Ramos (cell line): ENCODE measurements around the gene RAPGEF2.
"Not testable (repeated sequence)": the region's sequence is repeated elsewhere in the genome, so short reads cannot be mapped to it uniquely, and the experiment has no call there.

Experiments used
- in situ Hi-C: fragments of 300-500 bp; cut with MboI; formaldehyde crosslinking; loops from one replicate; pipeline ENCODE4 v1.14.3; 2022; ENCODE audit warnings: low sequenced_read_pairs; ENCODE audit not compliant: unreplicated experiment

RAPGEF2 gene

DNA sequence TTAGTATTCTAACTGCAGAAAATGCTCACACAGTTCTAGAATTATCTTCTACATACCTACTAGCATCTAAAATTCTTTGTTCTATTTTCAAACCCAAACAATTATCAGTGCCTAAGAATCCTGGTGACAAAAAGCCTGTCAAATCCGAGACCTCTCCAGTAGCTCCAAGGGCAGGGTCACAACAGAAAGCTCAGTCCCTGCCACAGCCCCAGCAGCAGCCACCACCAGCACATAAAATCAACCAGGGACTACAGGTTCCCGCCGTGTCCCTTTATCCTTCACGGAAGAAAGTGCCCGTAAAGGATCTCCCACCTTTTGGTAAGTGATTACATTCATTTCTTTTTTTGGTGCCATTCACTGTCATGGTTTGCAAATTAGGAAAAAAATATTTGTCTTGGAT is 243.8 kb downstream of the RAPGEF2 start:
- in situ Hi-C loops: no loop called here

- in situ Hi-C loops: no loop called here
Measured at GRCh38 chr4:159347813-159348212, 244.9 kb downstream of the RAPGEF2 start.

- in situ Hi-C loops: no loop called here
Measured at GRCh38 chr4:159349332-159349731, 246.5 kb downstream of the RAPGEF2 start.

DNA sequence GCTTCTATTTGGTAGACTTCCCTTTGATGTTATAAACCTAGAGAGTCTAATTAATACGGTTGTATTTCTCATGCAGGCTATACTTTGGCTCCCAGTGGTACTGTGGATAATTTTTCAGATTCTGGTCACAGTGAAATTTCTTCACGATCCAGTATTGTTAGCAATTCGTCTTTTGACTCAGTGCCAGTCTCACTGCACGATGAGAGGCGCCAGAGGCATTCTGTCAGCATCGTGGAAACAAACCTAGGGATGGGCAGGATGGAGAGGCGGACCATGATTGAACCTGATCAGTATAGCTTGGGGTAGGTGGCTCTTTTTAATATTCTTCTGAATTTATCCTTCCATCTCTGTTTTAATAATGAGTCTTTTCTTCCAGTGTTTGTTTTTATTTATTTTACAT is 249.7 kb downstream of the RAPGEF2 start:
- in situ Hi-C loops: no loop called here

DNA sequence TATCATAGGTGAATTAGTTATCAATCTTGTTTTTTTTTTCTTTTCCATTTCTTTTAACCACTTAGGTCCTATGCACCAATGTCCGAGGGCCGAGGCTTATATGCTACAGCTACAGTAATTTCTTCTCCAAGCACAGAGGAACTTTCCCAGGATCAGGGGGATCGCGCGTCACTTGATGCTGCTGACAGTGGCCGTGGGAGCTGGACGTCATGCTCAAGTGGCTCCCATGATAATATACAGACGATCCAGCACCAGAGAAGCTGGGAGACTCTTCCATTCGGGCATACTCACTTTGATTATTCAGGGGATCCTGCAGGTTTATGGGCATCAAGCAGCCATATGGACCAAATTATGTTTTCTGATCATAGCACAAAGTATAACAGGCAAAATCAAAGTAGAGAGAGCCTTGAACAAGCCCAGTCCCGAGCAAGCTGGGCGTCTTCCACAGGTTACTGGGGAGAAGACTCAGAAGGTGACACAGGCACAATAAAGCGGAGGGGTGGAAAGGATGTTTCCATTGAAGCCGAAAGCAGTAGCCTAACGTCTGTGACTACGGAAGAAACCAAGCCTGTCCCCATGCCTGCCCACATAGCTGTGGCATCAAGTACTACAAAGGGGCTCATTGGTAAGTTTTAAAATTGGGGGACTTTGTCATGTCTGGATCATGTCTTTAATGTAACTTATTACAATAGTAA is 250.7 kb downstream of the RAPGEF2 start:
- in situ Hi-C loops: no loop called here

DNA sequence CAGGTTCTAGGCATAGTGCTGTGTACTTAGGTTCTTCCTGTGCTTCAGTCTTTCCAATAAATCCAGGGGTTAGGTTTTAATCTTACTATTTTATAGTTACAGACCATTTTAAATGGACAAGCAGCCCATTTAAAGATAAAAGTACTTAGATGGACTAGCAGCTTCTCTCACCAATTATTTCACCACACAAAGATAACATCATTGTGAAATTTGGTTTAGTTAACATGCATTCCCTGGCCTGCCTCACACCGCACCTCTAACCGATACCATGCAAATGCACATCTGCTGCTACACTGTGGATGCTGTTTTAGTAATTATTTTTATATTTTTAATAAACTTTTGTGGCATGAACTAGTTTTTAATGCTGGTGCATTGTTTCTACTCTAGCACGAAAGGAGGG is 252.6 kb downstream of the RAPGEF2 start:
- in situ Hi-C loops: no loop called here

- in situ Hi-C loops: no loop called here
Measured at GRCh38 chr4:159357350-159357749, 254.5 kb downstream of the RAPGEF2 start.

GRCh38 chr4:159358226-159358625 is 255.3 kb downstream of the RAPGEF2 start:
- in situ Hi-C loops: no loop called here

- in situ Hi-C loops: no loop called here
Measured at GRCh38 chr4:159360549-159360948, 257.7 kb downstream of the RAPGEF2 start.

- in situ Hi-C loops: no loop called here
Measured at GRCh38 chr4:159363361-159363760, 260.5 kb downstream of the RAPGEF2 start.

DNA sequence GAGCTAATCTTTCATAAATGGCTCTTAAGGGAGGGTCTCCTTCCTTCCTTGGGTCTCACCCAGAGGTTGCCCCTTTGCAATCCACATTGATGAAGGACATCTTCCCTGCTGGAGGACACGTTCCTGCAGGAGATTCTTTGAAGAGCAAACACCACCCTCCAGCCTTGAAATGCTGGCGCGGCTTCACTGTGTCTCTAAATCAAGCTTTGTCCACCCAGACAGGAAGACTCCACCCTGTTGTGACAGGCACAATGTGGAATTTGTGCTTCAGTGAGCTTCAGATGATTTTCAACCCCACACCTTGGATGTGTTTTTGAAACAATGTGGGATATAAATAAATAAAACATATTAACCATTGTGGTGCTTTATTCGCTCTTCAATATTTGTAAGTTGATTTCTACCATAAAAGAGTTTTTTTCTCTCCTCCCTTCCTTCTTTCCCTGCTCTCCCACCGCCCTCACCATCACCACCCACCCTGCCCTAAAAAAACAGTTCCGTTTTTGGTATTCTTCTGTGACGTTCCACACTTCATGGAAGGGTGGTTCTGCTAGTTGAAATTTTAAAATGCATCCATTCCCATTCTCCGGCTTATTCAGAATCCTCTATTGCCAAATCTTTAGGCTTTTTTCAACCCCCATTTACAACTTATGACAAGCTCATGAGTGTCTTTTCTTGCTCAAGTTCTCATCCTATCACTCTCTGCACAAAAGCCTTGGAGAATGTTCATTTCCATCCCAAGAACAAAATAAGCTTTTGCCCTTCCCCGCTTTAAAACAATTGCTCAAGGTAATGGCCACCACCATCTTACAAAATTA is 264.3 kb downstream of the RAPGEF2 start:
- in situ Hi-C loops: no loop called here

- in situ Hi-C loops: no loop called here
Measured at GRCh38 chr4:159367781-159368080, 264.9 kb downstream of the RAPGEF2 start.

- in situ Hi-C loops: no loop called here
Measured at GRCh38 chr4:159368320-159368719, 265.4 kb downstream of the RAPGEF2 start.

GRCh38 chr4:159369256-159369655 is 266.4 kb downstream of the RAPGEF2 start:
- in situ Hi-C loops: no loop called here

DNA sequence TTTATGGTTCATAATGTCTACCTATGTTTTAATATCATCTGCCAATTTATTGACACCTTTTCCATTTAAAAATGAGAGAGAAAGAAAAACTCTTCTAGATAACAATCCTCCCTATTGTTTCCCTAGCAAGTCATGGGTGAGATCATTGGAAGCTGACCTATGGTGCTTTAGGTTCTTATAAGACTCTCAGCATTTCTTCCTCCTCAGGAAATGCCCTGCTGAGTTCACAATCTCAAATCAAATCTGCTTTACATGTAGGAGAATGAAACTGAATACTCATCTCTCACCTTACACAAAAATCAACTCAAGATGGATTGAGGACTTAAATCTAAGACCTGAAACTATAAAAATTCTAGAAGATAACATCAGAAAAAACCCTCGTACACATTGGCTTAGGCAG is 267.4 kb downstream of the RAPGEF2 start:
- in situ Hi-C loops: no loop called here

DNA sequence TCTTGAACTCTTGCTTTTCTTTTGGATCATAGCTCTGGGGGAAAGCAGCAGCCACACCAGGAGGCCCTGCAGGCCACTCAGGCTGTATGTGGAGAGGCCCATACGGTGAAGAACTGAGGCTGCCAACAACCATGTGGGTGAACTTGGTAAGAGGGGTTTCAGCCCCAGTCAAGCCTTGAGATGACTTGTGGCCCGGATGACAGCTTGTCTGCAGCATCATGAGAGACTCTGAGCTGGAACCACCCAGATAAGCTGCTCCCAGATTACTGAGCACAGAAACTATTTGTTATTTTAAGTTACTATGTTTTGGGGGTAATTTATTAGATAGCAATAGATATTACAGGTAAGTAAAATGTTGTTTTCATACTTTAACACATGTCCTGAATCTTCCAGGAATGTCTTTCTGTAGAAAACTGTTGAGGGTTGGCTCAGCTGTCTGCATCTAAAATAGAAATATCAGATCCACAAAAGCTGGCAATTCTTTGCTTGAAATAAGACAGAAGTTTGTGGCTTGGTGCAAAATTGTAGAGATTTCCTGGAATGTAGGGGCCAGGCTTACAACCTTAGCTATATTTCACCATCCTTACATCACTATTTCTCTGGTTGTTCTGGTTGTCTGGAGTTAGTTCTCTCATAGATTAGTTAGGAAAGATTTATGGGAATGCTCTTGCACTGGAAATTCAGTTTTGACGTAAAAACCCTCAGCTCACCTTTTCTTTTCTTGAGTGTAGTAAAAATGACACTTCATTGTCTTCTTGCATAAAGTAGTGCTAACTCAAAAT is 272.1 kb downstream of the RAPGEF2 start:
- in situ Hi-C loops: no loop called here

DNA sequence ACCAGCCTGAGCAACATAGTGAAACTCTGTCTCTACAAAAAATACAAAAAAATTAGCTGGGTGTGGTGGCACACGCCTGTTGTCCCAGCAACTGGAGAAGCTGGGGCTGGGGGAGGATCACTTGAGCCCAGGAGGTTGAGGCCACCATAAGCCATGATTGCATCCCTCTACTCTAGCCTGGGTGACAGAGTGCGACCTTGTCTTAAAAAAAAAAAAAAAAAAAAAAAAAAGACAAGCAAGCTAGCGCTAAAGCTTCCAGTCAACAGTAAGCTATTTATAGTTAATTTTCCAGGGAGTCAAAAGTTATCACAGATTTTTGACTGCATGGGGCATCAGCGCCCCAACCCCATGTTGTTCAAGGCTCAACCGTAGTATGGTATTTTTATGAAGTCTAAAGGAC is 273.4 kb downstream of the RAPGEF2 start:
- in situ Hi-C loops: no loop called here

DNA sequence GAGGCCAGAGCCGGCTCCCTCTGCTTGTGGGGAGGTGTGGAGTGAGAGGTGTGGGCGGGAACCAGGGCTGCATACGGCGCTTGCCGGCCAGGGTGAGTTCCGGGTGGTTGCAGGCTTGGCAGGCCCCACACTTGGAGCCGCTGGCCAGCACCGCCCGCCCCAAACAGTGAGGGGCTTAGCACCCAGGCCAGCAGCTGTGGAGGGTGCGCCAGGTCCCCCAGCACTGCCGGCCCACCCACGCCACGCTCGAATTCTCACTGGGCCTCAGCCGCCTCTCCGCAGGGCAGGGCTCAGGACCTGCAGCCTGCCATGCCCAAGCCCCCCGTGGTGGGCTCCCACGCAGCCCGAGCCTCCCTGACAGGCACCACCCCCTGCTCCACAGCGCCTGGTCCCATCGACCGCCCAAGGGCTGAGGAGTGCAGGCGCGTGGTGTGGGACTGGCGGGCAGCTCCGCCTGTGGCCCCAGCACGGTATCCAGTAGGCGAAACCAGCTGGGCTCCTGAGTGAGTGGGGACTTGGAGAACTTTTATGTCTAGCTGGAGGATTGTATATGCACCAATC is 275.3 kb downstream of the RAPGEF2 start:
- in situ Hi-C loops: no loop called here

GRCh38 chr4:159379064-159379463 is 276.2 kb downstream of the RAPGEF2 start:
- in situ Hi-C loops: not testable (repeated sequence)

DNA sequence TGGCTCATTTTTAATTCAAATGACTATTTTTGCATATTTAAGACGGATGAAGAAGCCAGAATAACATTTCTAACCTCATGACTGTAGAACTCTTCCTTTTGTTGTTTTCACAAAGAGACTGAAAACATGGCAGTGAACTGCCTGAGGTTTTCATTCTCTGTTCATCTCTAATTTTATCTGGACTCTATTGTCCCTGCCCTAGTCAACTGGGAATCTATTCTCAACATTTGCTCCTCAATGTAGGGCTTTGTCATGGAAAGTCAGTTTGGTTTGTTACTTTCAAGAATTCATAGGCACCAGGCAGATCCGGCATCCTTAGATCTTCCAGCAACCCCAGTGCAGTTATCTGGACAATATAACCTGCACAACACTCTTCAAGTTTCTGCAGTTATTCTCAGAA is 277.0 kb downstream of the RAPGEF2 start:
- in situ Hi-C loops: no loop called here
